PC-9 (cell line): Measurements from ENCODE around the gene CHST1. TPM values are rescaled to one million over a fixed set of nuclear protein-coding genes. Genes with fewer than 3 reads are reported as not detected.

ENCODE experiments used
- BruUV-seq: library from RNA; stranded (reverse); fragments of 400-500 nt; replicated peaks from 2 replicates; lab custom pipeline; 2021; lab: Mats Ljungman, UMichigan
- CTCF ChIA-PET: fragments of 300-600 bp; sonication (Branson Sonifier 250); formaldehyde crosslinking; loops from one replicate; lab custom pipeline; 2022; ENCODE audit warnings: antibody characterized with exemption; lab: Charles Lee
- POLR2A ChIA-PET: fragments of 300-600 bp; sonication (Branson Sonifier 250); formaldehyde crosslinking; loops from one replicate; lab custom pipeline; 2022; ENCODE audit warnings: antibody characterized with exemption; ENCODE audit not compliant: unreplicated experiment; lab: Charles Lee
- DNase-seq, 2 experiments: peaks; one replicate each; pipeline versions ENCODE4 v3.0.0 to v3.0.0-alpha.2; 2015 to 2022; ENCODE audit warnings: mixed read lengths in 1 of 2
- H2AFZ ChIP-seq: fragments of 200-600 bp; sonication (generic); 2 replicates; pipeline ENCODE4 v1.8.1; 2017; ENCODE audit warnings: antibody characterized with exemption
- H3F3A ChIP-seq: fragments of 200-600 bp; sonication (generic); 2 replicates; pipeline ENCODE4 v1.8.1; 2017; ENCODE audit warnings: antibody characterized with exemption, mild to moderate bottlenecking, low read depth; ENCODE audit not compliant: insufficient read depth
- H3K27ac ChIP-seq: fragments of 200-600 bp; sonication (generic); 2 replicates; pipeline ENCODE4 v1.6.1; 2016; ENCODE audit warnings: mixed run types
- H3K27me3 ChIP-seq: fragments of 200-600 bp; sonication (generic); 2 replicates; pipeline ENCODE4 v1.6.1; 2016; ENCODE audit warnings: low read depth, mixed run types; ENCODE audit not compliant: insufficient read depth
- H3K36me3 ChIP-seq: fragments of 200-600 bp; sonication (generic); 2 replicates; pipeline ENCODE4 v1.6.1; 2016; ENCODE audit warnings: low read depth, mixed run types
- H3K4me1 ChIP-seq: fragments of 200-600 bp; sonication (generic); replicated peaks from 2 replicates; pipeline ENCODE4 v1.6.1; 2016; ENCODE audit warnings: mixed run types; ENCODE audit not compliant: insufficient read depth
- H3K4me2 ChIP-seq: fragments of 200-600 bp; sonication (generic); 2 replicates; pipeline ENCODE4 v1.6.1; 2017; ENCODE audit warnings: mixed run types
- H3K4me3 ChIP-seq: fragments of 200-600 bp; sonication (generic); 2 replicates; pipeline ENCODE4 v1.6.1; 2016; ENCODE audit warnings: mixed run types
- H3K79me2 ChIP-seq: fragments of 200-600 bp; sonication (generic); 2 replicates; pipeline ENCODE4 v1.6.1; 2017; ENCODE audit warnings: low read depth, mixed run types
- H3K9me2 ChIP-seq: fragments of 200-600 bp; sonication (generic); 2 replicates; pipeline ENCODE4 v1.8.1; 2017; ENCODE audit warnings: mild to moderate bottlenecking; ENCODE audit not compliant: insufficient read depth
- H3K9me3 ChIP-seq: fragments of 200-600 bp; sonication (generic); 2 replicates; pipeline ENCODE4 v1.8.1; 2016; ENCODE audit warnings: low read depth; ENCODE audit not compliant: insufficient read depth
- H4K20me1 ChIP-seq: fragments of 200-600 bp; sonication (generic); 2 replicates; pipeline ENCODE4 v1.8.1; 2017; ENCODE audit not compliant: insufficient read depth
- EZH2 ChIP-seq: fragments of 200-600 bp; sonication (generic); IDR thresholded peaks from 2 replicates; pipeline ENCODE4 v1.8.0; 2017; ENCODE audit warnings: antibody characterized with exemption, low read depth
- intact Hi-C: fragments of 100-400 bp; cut with micrococcal nuclease; formaldehyde crosslinking; loops from one replicate; pipeline ENCODE4 v1.10.0; 2022; ENCODE audit not compliant: unreplicated experiment
- total RNA-seq: library from RNA; stranded (reverse); gene quantifications from 2 replicates; pipeline ENCODE4 v1.2.3, GENCODE V29; 2021
- TF ChIP-seq, protein P1 (sequence below): fragments of 200-600 bp; sonication (generic); conservative IDR thresholded peaks from 2 replicates; pipeline ENCODE4 v1.6.1; 2017; ENCODE audit warnings: mixed run types, antibody characterized with exemption, mild to moderate bottlenecking, moderate library complexity

Gene CHST1
- total RNA-seq, 1 experiment from 2014 or later, result not detected

DNA sequence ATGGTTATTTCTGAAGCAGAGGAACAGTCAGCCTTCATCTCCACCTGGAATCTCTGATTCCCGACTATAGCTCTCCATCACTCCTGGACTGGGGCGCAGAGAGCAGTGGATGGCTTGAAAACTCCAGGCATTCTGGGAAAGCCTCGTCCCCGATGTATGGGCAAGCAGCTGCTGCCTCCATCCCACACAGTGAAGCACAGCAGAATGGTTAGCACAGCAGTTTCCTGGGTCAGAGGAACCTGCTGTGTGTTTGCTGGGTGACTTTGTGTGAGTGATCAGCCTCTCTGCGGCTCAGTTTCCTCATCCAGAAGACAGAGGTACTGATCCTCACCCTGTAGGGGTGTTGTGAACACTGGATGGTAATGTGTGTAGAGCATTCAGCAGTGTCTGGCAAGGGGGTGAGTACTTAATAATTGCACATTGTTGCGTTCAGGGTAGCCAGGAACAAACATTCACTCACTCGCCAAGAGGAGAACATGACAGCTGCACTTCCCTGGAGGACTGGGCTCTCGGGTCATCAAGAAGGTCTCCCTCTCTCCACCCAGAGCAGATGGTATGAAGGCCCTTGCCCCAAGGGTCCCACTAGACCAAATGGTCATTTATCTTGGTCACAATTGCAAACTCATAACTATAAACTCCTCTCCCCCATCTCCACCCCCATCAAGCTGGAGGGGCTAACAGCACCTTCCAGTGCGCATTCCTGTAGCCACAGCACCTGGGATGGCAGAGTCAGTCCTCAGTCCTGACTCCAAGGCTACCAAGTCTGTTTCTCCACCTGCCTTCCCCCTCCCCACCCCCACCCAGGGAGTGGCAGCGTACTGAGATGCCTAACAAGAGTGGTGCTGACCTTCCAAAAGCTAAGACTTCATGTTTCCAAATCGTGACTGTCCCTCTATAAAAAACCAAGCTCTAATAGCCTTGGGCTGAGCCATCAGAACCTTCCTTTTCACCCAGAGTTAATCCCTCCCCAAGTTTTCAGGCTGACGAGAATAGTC, 1.5 kb upstream of the CHST1 start:
- TF ChIP-seq, protein P1, sequence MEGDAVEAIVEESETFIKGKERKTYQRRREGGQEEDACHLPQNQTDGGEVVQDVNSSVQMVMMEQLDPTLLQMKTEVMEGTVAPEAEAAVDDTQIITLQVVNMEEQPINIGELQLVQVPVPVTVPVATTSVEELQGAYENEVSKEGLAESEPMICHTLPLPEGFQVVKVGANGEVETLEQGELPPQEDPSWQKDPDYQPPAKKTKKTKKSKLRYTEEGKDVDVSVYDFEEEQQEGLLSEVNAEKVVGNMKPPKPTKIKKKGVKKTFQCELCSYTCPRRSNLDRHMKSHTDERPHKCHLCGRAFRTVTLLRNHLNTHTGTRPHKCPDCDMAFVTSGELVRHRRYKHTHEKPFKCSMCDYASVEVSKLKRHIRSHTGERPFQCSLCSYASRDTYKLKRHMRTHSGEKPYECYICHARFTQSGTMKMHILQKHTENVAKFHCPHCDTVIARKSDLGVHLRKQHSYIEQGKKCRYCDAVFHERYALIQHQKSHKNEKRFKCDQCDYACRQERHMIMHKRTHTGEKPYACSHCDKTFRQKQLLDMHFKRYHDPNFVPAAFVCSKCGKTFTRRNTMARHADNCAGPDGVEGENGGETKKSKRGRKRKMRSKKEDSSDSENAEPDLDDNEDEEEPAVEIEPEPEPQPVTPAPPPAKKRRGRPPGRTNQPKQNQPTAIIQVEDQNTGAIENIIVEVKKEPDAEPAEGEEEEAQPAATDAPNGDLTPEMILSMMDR, result no peak
- TF ChIP-seq EZH2, result no peak
- DNase-seq, result no peak
- Histone ChIP-seq H3F3A (no peaks in the 10 kb centered on the region), H3K4me3 (no peak overlapping the region), H4K20me1 (no peaks in the 10 kb centered on the region), H3K9me2 (no peaks in the 10 kb centered on the region), H3K27me3 (peaks cover 91% of the 10 kb centered on the region), H3K27ac (no peak overlapping the region), H2AFZ (no peak overlapping the region), H3K79me2 (no peaks in the 10 kb centered on the region), H3K4me1 (no peaks in the 10 kb centered on the region), H3K36me3 (no peaks in the 10 kb centered on the region), H3K4me2 (no peak overlapping the region), H3K9me3 (no peaks in the 10 kb centered on the region)
- POLR2A ChIA-PET, result no interaction called here
- intact Hi-C loops, result no loop called here
- CTCF ChIA-PET, result no interaction called here
- no TSS peak for BruUV-seq

DNA sequence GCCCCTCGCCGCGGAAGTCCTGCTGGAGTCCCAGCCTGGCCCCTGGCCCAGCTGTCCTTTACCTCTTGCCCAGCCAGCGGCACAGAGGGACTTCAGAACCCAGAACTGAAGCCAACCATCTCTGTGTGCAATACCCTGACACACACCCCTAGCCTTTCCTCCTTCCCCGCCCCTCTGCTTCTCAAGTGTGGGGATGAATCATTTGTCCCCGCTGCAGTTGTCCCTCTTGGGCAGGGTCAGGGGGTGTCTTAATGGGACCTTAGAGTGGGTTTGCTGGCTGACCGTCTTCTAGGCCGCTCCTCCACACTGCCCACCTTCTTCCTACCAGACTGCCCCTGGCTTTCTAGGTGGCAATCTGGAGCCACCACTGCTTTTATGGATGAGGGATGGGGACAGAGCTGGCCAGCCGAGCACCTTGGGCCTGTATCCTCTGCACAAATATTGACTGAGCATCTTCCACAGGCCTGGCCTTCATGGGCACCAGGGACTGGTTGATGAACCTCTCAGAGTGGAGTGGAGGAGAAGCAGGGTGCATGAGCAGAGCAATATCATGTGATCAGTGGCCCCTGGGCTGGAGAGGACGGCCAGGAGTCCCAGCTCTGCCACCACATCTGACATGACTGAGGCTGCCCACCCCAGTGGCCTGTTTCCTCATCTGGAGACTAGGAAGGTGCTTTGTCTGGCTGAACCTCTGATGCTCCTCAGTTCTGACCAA, 668 bp upstream of the CHST1 start:
- Histone ChIP-seq H3K36me3 (no peaks in the 10 kb centered on the region), H3K27ac (no peak overlapping the region), H3K79me2 (no peaks in the 10 kb centered on the region), H3K4me3 (no peak overlapping the region), H3K9me3 (no peaks in the 10 kb centered on the region), H3K4me1 (no peaks in the 10 kb centered on the region), H3K4me2 (no peak overlapping the region), H3K9me2 (no peaks in the 10 kb centered on the region), H2AFZ (no peak overlapping the region), H3K27me3 (peaks cover 91% of the 10 kb centered on the region), H3F3A (no peaks in the 10 kb centered on the region), H4K20me1 (peaks cover 3% of the 10 kb centered on the region; the same call in 1 of the 2 replicates)
- POLR2A ChIA-PET, result no interaction called here
- no TSS peak for BruUV-seq
- intact Hi-C loops, result no loop called here
- TF ChIP-seq, protein P1, result no peak
- no peak for TF ChIP-seq EZH2
- no peak for DNase-seq
- CTCF ChIA-PET, result no interaction called here

DNA sequence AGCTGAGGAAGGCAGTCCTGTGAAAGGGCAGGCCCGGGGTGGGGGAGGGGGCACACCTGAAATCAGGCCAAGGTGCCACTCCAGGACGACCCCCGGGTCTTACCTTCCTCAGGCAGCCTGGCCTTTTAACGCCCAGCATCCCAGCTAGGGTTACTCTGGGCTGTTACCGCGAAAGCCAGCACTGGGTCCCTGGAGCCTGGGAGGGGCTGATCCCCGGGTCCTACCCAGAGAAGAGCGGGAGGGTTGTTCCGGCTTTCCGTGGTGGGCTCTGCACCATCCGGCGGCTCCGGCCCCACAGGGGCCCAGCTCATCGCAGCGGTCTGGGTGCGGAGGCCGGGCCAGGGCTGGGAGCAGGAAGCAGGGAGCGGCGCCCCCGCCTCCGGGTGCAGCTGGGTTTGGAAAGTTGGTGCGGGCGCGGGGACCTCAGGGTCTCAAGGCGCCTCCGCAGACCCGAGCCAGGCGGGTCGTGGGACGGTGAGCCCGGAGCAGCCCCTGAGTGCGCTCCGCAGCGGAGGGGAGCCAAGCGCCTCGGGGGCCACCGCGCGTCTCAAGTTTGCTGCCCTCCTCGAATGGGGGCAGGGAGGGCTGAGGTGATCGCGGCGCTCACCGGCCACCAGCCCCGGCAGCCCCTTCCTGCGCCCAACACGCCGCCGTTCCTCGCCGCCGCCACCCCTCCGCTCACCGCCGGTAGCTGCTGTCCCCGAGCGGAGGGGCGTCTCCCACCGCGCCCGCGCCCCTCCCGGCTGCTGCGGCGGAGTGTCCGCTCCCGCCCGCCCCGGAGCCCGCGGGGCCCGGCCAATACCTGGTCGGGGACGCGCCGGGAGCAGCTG, 831 bp downstream of the CHST1 start:
- no peaks in the 10 kb centered on the region for H3K9me2 ChIP-seq
- peaks cover 92% of the 10 kb centered on the region for H3K27me3 ChIP-seq
- peaks cover 3% of the 10 kb centered on the region; the same call in 1 of the 2 replicates for H4K20me1 ChIP-seq
- H3K36me3 ChIP-seq, result no peaks in the 10 kb centered on the region
- H3K79me2 ChIP-seq, result no peaks in the 10 kb centered on the region
- no peaks in the 10 kb centered on the region for H3K9me3 ChIP-seq
- H3K4me3 ChIP-seq, result no peak overlapping the region
- no peak overlapping the region for H3K27ac ChIP-seq
- ChIA-PET CTCF (no interaction called here), POLR2A (no interaction called here)
- TF ChIP-seq, protein P1, result no peak
- no peak for TF ChIP-seq EZH2
- intact Hi-C loops, result no loop called here
- BruUV-seq, result no TSS peak
- no peak for DNase-seq
- no peaks in the 10 kb centered on the region for H3F3A ChIP-seq
- H2AFZ ChIP-seq, result no peak overlapping the region
- H3K4me2 ChIP-seq, result no peak overlapping the region
- H3K4me1 ChIP-seq, result no peaks in the 10 kb centered on the region
